Stimulated activated CD8-positive, alpha-beta memory T cell treated with anti-CD3 and anti-CD28 coated beads, Interleukin-15, amount 100 ng/mL, for 24 hours (primary cell): Measurements from ENCODE around the gene PMM2.
"Not testable (repeated sequence)": the region's sequence is repeated elsewhere in the genome, so short reads cannot be mapped to it uniquely, and the experiment has no call there.

ENCODE experiments used
- DNase-seq: peaks from one replicate; pipeline ENCODE4 v3.0.0-alpha.2; 2020; ENCODE audit warnings: low read depth

PMM2 gene

DNA sequence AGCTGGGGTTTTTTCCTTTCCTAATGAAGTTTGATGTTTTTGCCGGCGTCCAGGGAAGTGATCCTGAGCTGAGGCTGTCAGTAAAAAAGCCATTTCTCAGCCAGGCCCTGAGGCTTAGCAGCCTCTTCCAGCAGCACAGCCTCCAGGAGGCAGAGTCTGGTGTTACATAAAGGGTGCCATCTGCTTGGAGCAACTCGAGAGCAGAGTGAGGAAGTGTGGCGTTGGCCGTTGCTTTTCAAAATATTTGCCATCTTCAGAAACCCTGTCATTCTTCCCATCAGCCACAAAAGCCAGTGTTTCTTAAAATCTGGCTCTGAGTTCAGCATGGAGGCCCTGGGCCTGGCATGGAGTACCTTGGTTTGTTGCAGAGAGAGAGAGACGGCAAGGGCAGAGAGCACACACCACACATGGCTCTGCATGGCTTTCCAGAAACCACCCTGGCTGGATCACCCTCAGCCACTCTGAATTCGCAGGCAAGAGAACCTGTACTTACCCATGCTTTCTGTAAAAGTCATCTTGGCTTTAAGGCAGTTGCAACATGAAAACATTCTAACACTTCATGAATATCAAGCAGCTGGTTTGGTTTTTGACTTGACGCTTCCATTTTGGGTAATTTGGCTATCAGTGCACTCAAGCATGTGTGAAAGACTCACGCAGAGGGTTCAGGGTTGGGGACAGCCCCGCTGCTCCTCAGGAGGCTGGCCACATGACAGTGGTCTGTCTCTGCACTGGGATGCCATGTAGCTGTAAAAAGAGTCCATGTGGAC, 21.0 kb downstream of the PMM2 start:
- DNase-seq: no peak

DNA sequence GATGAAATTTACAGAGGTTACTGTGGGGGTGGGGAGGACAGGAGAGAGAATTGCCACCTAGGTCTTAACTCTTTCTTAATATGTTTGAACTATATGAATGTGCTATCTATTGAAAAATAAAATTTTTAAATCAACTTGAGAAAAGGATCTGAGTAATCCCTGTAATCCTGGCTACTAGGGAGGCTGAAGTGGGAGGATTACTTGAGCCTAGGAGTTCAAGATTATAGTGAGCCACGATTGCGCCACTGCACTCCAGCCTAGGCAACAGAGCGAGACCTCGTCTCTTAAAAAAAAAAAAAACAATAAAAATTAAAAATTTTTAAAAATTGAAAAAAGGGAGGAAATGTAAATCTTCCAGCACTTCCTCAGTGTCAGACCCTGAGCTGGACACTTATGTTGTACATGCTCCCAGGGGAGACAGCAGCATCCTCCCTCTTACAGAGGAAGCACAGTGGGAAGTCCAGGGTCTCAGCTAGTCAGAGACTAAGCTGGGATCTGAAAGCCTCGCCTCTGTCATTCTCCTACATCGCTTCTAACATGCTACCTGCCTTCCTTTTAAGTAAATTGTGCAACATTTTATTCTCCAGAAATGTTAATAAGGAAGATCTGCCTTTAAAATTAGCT, 21.9 kb downstream of the PMM2 start:
- no peak for DNase-seq

DNA sequence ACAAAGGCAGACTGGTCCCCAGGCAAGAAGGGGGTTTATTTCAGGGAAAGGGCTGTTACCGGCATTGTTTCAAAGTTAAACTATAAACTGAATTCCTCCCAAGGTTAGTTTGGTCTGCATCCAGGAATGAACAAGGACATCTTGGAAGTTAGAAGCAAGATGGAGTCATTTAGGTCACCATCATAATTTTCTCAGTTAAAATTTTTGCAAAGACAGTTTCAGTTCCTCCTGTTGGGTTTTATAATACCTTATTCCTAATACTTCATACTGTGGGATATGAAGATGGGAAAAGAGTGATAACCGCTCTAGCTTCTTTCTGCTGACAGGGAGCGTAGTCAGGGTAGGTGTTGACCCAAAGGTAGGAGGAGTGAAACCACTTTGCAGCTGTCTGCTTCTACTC, 24.8 kb downstream of the PMM2 start:
- no peak for DNase-seq

DNA sequence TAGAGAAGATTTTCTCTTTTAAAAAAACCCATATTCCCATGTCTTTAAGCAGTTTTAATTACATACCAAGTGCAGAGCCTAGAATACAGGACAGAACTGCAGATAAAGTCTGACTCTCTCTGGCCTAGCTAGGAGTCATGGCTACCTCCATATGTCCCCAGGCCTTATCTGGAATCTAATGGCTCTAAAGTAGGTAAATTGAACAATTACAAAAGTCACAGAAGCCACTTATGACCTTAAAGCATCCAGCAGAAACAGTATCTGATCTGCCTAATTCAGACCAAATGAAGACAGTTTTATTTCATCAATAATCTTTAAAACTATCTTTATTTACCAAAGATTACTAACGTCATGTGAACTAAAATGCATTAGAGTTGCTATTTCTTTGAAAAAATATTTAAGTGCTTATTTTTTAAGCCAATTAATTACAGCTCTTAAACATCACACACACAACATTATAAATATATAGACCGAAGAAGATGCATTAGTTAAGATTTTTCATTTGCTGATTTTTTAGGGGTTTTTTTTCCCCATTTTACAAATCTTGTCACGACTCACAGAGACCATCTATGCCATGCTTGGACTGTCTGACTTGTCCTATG, 28.7 kb downstream of the PMM2 start:
- DNase-seq: no peak

DNA sequence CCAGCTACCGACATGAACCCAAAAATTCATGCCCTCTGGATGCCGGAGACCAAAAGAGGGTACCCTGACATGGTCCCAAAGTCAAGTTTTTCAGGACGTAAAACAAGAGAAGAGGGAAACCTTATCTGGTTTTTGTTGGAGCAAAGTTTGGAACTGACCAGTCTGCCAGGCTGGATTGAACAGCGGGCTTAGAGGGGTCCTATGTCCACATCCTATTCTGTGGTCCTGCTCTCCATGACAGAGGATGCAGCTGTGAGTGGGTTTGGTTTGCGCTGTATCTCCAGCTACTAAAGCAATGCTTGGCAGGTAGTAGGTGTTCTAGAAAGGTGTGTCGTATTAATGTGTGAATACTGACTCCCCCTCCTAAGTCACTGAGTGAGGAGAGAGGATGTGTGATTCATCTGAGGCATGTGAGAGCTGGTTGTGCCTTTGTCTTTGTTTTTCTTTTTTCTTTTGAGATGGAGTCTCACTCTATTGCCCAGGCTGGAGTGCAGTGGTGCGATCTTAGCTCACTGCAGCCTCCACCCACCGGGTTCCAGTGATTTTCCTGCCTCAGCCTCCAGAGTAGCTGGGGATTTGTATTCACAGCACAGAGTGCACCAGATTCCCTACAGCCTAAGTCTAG, 31.0 kb downstream of the PMM2 start:
- DNase-seq: no peak

DNA sequence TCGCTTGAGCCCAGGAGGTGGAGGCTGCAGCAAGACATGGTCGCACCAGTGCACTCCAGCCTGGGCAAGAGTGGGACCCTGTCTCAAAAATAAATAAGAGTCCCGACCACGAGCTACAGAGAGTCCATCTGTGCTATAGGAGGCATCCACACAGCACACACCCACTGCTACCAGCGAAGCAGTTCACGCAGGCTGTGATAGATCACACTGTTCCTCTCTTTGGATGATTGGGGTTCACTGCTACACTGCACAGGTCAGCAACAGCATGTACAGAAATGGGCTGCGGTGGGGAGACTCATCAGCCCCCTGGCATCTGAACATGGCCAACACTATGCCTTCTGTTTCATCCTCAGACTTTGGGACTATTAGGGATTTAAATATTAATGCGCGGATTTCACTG, 33.8 kb downstream of the PMM2 start:
- no peak for DNase-seq

DNA sequence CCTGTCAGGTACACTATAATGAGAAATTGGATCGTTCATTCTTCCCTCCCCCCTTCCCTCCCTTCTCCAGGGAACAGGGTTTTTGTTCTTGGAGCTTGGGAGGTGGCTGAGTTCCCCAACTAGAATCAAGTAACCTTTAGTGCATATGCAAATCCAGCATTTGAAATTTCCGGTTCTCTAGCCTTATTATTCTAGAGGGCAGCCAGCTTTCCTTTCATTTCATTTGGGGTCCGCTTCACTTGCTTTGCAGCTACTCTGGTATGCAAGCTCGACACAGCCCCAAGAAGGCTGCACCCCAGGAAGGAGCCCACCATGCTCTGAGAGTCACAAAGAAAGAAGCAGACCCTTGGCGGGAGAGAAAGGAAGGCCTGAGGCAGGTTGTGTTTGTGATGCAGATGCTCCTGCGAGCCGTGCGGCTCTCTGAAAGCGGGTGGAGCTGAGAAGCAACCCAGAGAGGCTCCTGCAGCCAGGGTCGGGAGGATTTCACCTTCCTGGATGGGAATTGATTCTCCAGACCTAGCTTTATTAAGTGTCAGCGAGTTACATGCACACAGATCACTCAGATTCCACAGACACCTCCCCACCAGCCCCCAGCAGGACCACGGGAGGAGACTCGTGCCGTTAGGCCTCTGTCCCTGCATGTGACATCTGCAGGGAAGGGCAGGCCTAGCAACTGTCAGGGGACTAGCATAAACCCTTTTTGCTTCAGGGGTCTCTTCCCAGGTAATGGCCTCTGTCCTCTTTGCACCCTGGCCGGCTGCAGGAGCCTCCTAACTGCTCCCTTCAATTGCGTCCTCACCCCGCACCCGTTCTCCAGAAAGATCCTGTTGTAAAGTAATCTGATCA, 34.5 kb downstream of the PMM2 start:
- DNase-seq: no peak

DNA sequence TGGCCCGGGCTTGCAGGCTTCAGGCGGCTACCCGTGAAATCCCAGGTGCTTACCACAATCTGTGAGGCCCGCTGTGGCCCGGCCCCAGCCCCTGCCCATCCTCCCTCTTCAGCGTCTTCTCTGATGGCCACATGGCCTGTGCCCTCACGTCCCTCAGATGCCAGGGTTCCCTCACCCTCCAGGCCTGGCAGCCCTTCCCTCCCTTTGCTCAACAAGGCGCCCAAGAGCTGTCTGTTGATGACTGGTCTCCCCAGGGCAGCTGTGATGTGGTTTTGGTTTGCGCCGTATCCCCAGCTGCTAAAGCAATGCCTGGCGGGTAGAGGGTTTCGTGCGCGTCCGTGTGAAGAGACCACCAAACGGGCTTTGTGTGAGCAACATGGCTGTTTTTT, 35.1 kb downstream of the PMM2 start:
- DNase-seq: no peak

DNA sequence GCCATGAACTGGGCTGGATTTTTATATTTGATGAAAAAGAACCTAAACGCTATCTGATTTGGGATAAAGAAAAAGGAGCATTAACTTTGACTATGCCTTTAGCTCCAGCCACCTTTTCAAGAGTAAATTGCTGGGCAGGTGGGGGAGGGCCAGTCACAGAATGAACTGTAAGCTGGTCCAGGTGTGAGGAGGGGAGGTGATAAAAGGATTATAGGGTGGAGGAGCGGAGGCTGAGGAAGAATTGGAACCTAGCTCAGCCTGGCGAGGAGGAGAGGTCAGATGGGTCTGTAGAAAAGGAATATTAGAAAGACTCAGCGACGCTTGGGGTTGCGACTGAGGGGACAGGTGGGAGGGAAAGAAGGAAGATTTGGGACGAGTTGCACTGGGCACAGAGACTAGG, 39.2 kb downstream of the PMM2 start:
- not testable (repeated sequence) for DNase-seq

DNA sequence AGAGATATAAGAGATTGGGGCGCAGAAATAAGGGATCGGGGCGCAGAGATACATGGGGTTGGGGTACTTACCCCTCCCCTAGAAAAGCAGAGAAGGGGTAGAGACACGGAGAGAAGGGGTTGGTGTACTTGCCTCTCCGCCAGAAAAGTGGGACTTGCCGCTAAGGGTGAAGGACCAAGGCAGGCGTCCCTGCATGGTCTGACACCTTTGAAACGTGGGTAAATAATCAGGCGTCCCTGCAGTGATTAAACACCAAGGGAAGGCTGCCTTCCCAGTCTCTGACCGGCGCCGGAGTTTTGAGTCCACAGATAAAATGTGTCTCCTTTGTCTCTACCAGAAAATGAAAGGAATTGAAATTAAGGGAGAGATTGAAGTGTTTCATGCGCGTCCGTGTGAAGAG, 40.0 kb downstream of the PMM2 start:
- DNase-seq: not testable (repeated sequence)

DNA sequence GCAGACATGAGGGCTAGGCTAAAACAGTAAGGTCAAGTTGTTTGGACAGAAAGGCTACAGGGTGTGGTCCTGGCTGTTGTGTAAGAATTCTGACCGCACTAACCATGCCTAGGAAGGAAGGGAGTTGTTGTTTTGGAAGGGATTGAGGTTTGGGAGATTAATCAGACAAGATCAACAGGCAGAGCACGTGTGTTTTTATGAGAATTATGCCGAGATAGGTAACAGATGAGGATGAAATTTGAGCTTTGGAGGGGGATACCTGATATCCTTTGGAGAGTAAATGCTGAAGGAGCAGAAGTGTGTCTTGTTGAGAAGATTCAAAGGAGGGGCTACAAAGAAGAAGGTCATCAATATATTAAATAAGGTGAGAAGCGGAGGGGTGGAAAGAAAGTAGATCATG, 44.4 kb downstream of the PMM2 start:
- not testable (repeated sequence) for DNase-seq

DNA sequence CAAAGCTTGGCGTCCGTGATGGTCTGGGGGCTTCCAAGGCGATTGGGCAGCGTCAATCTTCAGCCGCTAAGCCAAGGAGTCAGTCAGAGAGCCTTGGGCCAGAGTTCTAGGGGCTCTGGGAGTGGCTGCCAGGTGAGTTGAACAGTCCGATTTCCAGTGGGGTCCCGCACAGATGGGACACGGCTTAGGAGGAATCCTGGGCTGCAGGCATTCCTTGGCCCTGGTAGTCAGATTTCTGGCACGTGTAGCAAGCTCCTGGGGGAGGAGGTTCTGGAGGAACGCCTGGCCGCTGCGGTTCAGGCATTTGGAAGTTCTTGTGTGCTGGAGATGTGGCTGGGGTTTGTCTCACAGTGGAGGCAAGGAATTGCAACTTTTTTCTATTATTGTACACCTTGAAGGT, 45.7 kb downstream of the PMM2 start:
- DNase-seq: not testable (repeated sequence)

DNA sequence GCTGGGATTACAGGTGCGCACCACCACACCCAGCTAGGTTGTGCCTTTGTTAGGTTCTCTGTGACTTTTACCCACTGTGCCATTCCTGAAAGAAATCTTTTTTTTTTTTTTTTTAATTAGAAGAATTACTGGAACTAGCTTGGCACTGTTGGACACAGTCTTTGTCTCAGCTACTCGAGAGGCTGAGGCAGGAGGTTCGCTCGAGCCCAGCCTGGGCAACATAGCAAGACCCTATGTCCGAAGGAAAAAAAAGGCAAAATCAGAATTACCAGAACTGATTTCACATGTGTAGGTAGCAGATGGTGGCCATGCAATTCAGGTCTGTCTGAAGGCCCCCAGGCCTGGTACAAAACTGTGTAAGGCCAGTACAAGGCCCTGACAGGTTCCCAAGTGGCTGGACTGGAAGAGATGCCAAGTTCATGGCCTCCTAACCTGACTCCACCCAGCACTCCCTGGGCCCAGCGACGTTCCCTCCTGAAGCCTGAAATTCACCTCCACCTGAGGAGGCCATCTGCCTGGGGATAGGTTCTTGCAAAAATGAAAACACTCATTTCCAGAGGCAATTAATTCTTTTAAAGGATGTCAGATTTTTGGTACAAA, 48.2 kb downstream of the PMM2 start:
- no peak for DNase-seq

DNA sequence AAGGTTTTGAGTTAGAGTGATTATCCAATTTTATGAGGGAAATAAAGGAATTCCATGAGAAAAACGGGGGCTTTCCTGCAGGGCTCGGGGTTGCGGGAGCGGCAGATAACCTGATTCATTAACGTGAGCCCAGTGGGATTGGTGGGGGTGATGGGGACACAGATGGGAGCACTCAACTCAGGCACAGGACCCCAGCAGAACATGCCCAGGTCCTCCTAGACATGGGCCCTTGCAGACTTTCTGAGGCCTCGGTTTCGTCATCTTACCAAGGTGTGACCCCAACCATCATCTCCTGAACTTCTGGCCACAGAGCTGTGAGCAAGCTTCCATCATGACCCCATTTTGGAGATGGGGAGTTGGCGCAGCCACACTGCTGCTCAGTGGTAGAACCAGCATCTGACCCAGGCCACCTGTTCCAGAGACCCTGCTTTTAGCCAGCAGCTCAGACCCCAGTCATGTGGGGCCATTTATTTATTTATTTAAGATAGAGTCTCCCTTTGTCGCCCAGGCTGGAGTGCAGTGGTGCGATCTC, 48.8 kb downstream of the PMM2 start:
- DNase-seq: no peak

DNA sequence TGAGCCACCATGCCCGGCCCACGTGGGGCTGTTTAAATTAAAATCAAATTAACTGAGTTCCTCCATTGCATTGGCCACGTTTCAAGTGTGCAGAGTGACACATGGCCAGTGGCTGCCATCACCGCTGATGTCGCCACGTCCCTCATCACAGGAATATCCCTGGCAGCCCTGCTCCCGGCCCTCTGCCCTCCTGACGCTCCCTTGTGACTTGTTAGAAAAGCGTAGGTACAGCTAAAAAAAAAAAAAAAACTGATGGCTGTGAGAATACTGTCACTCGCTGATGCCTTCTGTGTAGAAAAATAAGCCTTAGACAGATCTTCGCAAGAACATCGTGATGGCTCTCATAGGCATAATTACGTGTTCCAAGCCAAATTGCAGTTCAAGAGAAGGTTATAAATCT, 49.5 kb downstream of the PMM2 start:
- DNase-seq: no peak

DNA sequence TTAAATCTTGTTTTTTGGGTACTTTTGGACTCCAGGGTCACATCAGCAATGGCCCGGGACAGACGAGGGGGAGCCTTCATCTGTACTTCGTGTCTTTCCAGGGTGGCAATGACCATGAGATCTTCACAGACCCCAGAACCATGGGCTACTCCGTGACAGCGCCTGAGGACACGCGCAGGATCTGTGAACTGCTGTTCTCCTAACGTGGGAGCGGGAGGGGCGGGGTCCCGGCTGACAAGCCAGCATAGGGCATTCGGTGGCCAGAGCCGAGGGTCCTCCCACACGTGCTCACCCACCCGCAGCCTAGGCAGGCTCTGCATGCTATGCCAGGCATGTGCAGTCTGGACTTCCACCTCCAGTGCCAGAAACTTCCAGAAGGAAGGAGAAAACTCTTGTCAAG, 50.0 kb downstream of the PMM2 start:
- no peak for DNase-seq

DNA sequence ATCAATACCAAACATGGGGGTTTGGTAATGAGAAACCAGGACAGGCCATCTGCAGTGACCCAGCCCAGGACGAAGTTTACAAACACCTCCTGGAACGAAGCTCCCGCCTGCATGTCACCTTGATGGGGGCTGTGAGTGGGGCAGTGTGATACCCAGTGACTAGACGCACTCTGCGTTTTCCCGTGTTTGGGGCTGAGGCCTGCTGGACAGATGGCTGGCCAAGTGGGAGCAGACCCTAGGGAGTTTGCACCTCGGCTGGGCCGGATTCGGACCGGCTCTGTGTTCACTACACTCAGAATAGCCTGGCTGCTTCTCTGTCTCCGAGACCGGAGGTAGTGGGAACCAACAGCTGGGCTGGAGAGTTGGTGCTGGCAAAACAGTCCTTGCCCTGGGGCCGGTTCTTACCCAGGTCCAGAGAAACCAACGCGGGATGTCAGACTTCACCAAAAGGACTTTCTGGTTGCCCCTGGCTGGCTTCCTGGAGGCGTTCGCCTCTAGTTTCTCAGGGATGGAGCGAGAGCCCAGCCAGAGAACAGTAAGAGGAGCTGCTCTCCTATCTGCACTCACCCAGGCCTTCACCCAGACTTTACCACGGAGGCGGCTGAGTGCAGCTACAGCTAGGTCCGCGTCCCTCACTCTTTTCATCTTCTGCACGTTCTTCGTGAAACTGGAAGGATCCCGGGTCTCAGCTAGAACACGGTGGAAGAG, 50.7 kb downstream of the PMM2 start:
- DNase-seq: no peak

DNA sequence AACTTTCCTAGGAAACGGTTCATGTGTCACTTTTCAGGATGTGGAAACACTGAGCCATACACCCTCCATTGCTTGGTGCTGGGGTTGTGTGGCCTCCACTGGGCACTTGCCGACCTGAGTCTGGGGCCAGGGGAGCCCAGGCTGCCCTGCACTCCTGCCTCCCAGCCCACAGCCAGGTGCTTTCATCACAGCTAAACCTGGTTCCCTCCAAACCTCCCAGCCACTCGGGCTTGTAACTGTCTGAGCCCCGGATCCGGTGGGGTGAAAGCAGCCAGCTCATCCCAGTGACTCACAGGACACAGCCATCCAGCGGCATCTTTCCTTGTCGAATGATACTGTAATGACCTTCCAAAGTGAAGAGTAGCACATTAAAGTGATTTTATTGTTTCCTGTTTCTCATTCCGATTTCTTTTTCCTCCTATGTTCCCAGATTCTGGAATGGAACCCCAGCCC, 51.3 kb downstream of the PMM2 start:
- DNase-seq: no peak

DNA sequence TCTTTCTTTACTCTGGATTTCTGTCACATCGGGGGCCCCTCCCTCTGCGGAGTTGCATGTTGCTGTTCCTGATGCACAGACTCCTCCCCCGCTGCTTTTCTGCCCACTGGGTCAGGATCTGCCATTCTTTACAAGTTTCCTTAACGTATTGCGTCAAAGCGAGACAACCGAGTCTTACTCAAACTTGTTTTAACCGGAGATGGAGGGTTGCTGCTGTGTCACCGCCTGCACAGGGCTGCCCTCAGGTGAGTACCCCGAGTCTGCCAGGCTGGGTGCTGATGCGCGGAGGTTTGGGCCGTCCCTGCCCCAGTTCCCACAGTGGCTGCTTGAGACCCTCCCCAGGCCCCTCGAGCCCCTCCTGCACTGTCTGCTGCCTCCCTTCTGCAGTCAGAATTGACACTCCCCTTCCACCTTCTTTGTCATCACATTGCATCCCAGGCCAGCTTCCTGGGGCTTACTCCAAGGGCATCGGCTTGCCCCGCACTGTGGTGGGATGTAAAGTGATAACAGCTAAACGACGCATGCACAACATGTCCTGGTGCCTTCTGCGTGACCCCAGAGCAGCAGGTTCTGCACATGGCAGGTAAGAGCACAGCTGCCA, 51.9 kb downstream of the PMM2 start:
- DNase-seq: no peak

DNA sequence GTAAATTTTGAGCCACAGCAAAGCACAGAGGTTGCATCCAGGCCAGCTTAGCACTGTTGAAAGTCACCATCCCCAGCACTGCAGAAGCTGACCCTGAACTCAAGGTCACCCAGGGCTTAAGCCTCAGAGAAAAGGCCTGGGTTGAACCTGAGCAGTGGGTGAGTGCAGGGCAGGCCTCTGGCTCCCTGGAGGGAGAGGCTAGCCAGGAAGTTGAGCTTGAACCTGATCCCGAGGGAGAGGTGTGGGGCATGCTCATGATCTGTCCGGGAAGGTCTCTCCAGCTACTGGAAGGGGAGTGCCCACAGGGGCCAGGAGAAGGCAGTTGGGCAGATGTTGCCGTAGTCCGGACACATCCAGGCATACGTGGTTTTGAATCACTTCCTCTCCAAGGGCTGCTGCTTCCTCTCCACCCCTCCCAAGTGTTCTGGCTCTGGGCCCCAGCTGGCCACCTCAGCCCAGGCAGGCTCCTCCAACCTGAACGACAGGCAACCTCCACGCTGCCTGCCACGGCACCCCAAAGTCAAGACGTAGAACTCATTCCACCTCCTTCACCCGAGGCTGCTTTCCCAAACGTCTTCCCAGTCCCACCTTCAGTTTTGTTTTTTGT, 52.7 kb downstream of the PMM2 start:
- DNase-seq: no peak
